NCI-H128 (cell line): ENCODE results near the gene CCNL1.

Experiments used
- DNase-seq: peaks from one replicate; lab custom pipeline; 2025; ENCODE audit not compliant: unreplicated experiment; lab: John Stamatoyannopoulos, UW

The CCNL1 gene

DNA sequence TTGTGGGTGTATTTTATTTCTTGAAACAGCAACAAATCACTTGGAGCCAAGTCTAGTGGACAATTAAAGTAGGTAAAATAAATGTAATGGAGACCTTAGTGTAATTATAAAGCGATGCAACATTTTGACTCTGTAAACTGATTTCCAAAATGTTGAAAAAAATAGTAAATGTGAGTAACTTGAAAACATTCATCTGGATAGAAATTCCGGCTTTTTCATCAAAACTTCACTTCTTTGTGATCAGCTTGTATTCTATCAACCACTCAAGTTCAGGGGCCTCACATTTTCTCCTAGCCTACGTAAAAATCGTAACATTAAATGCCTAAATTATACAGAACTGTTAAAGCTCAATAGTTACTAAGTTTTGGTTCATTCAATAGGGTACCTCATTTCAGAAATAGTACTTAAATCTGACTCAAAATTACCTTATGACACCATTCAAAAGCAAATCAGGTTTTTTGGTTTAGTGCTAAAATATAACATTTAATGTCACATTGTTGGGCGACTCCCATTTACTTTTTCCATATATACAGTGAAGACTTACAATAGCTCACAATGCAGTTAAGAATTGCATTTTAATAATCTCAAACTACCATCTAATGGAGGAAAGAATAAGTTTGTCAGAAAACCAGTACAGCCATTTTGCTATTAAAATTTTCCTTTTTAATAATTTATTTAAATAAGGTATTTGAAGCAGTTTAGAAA is 12.7 kb downstream of the CCNL1 start:
- no peak for DNase-seq

DNA sequence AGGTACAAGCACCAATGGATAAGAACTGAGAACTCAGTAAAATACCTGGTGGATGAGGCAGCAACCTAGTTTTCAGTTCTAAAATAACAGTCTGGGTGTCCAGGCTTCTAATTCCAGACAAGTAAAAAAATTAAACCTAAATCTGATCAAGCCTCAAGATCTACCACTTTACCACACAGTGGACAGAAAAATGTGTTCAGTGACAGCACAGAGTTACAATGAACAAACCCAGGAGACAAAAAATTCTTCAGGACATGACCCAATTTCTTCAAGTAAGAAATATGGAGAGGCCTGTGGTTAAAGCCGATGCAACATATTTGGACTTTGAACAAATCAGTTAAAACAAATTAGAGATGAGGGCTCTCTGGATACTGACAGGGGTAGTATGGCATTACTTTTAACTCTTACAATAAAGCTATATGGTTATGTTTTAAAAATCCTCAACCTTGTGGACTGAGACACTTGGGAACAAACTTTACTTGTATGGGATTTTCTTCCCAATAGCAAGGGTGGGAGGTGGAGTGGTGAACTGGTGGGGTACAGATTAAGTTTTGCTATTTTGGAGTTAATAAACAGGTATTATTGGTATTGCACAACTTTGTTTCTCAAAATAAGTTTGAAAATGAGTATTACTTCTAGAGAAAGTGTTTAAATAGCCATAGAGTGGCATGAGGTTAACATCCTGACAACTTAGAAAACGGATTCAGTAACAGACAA is 14.2 kb downstream of the CCNL1 start:
- no peak for DNase-seq

DNA sequence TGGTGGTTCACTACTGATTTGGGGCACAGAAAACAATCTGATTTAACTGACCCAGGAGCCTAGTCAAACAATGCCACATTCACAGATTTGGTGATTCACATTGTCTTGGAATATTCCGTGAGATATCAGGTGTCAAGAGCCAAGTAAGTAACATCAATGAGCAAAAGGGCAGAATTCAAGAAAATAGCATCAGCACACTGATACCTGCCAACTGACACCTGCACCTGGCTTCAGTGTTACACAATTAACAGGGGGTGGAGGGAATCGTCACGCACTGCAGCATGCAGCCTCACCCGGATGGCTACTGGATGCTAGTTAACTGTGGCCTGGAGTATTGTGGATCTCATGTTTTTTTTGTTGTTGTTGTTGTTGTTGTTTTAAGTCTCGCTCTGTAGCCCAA is 17.6 kb downstream of the CCNL1 start:
- DNase-seq: peak; percentile 17

DNA sequence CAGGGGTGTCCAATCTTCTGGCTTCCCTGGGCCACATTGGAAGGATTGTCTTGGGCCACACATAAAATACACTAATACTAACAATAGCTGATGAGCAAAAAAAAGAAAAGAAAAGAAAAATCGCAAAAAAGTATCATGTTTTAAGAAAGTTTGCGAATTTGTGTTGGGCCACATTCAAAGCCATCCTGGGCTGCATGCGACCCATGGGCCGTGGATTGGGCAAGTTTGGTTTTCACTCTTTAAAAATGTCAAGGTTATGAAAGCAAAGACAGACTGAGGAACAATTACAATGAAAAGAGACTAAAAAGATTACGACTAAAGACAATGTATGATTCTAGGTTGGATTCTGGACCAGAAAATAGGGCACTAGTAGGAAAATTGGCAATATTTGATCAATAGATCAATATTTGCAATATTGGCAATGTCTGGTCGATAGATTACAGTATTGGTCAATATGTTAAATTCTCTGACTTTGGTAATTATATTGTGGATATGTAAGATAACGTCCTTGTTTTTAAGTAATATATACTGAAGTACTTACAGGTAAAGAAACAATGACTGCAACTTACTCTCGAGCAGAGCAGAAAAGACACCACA is 19.9 kb downstream of the CCNL1 start:
- DNase-seq: no peak

DNA sequence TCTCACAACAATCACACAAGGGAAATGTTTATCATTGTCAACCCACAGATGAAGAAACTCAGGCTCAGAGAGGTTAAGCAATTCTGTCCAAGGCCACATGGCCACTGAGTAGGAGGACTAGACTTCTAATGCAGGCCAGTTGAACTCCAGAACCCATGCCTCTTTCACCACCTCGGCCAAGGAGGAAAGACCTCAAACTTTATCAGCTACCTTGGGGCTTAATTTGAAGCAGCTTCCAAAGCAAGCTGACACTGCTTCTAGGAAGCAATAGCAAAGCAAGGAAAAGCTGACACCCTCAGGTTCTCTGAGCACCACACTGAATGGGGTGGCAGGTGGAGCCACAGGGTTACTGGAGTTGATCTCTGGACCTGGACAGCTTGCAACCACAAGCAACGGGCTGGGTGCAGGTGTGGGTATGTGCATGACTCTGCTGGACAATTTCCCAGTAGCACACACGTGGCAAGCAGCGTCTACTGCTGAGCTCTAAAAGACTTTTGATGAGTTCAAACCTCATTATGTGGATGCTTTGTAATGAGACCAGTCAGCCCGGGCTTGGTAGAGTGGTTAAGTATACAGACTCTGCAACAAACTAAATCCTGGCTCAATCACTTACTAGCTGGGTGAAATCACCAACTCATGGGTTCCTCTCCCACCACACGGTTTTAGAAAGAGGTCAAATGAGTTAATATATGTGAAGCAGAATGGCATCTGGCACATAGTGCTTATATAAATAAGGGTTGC is 23.1 kb downstream of the CCNL1 start:
- no peak for DNase-seq

DNA sequence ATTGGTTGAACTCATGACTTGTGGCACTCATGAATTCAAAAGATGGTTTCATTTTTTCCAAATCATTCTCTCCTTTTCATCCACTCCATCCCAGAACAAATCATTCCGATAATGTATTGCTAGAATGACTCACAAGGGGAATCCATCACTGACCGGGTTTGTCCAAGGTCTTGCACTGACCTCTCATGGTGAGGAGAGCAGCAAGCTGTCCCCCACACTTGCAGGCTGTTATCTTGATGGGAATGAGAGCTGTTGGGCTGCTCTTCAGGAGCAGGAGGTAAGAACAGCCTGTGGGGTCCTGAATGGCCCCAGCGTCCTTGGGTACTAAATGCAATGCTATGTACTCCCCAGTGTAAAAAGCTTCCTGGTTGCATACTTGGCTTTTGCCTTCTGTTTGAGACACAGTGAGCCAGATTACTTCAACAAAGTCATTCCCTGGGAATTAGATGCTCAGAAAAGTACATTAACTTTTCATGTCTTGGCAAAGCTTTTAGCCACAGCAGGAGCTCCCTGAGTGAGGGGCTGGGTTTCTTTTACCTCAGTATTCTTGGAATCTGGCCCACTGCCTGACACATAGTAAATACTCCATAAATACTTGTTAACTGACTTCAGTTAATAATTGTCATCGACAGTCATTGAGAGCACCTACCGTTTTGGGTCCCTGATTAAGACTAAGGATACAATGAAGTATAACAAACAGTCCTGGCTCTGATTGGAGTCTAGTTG is 24.1 kb downstream of the CCNL1 start:
- no peak for DNase-seq

DNA sequence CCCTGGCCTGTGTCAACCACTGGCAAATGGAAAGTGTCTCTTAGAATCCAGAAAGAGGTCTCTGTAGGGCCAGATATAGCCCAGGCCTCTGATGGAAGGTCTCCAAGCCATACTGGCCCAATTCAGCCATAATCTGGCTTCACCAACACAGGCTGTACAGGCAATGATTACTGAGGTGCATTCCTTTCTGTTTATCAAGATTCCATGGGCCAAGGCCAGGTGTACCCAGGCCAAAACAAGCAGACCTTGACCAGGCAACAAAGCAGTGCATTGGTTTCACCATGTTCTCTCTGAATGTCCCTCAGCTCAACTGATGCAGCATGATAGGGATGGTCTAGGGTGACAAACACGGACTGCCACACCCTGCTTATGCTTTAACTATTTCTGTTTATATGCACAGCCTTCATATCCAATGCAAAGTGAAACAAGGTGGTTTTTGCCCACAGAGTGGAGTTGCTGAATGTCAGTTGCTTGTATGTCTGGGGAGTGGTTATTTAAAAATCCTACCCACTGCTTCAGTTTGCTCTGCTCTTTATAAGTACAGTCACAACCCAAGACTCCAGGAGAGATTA is 25.2 kb downstream of the CCNL1 start:
- DNase-seq: no peak

DNA sequence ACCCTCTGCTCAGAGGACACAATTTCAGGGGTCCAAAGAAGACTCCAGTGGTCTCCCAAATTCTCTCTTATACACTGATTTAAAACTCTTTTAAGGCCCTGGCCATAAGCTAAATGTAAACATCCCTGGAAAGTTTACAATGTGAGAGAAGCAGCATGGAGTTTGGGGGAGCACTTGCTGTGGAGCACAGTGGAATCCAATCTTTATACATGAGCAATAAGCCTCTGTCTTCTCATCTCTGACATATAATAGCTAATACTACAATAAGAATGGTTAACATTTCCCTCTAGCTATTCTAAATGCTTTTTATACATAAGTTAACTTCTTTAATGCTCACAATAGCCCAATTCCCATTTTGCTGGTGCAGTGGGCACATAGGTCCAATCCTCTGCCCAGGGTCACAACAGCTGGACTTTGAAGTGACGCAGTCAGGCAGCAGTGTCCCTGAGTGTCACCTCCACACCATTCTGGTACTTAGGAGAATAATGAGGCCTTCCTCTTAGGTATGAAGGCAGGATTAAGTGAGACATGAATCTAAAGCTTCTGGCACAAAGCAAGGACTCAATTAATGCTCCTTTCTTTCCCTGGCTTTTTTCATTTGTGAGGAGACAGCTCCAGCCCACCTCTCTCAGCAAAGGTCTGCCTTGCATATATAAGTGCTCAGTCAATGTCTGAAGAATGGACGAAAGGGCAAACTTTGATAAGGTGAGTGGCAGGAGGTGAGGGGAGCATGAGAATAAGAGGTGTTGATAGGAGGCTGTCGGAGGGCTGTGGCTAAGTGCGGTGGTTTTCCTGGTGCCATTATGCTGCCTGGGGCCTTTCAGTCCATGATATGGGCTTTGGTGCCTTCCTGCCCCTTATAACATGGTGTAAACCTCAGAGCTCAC is 26.3 kb downstream of the CCNL1 start:
- DNase-seq: no peak

DNA sequence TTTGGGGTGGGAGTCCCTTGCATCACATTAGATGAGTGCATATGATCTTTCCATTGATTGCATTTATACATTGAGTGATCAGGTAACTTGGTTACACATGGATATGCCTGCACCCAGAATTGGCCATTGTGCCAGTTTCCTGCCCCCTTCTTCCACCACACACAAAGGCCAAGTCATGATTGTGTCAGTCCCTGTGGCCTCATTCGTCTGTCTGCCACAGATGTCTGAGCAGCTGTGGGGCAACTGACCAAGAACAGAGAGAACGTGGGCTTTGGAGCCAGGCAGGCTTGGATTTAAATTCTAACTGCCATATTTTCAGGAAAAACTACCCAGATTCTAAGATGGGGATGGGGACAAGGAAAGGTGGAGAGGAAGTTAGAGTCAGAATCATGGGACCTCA is 27.0 kb downstream of the CCNL1 start:
- DNase-seq: no peak

DNA sequence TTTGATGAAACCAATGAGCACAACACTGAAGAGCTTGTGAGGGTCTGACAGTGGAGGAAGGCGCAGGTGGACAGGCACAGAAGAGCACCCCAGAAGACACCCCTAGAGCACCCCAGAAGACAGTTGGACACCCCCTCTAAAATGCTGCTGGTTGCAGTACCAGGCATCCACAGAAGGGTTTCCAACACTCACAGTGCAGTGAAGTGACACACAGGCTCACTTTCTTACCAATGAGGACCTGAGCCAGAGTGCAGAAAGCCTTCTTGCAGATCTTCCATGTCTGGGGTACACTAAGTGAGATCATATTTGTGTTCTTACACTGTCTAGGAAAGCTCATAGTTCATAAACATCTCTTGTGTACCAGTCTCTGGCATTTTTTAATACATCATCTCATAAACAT is 27.6 kb downstream of the CCNL1 start:
- DNase-seq: no peak

DNA sequence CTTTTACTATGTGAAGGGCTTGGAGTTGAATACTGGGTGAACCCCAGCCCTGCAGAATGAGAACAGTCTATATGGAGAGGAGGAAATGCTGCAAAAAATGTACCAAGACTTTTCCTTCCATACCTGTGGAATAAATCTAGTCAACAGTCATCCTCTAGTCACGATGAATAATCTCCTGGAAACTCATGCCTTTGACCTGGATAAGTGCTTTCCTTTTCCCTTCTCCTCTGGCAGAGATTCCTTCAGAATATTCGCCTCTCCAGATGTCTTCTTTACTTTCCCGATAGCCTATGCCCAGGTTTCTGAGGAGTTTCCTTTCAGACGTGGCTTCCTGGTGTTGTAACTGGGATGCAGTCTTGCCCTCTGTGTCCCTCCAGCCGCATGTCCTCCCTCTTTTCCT is 28.1 kb downstream of the CCNL1 start:
- DNase-seq: no peak

DNA sequence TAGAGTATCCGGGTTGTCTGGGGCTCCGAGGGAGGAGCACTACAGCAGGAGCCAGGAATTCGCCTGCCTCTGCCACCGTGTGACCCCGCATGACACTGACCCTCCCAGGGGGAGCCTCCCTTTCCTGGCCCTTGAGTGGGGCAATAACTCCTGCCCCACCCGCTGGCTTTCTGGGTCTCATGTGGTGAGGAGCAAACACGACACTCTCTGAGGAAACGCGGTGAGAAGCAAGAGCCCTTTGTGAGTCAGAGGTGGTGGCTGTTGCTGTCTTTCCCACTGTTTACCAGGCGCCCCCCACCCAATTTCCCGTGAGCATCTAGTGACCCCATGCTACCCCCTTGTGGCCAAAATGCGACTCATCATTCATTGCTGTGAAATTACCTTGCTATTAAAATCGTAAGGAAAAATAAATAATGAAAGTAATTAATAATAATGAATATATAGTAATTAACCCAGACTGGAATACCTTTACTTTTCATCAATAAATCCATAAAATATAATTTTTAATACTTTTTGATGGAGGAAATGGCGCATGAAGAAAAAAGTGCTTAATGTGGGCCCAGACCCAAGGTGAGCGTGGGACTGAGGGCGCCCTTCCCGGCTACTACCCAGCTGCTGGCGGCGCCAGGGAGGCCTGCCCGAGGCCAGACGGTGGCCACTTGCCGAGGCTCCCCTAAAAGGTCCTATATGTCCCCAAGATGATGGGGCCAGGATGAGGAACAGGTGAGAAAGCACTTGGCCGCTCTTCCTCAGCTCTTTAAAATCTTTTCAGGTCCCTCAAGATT is 29.3 kb downstream of the CCNL1 start:
- peak; percentile 33 for DNase-seq

DNA sequence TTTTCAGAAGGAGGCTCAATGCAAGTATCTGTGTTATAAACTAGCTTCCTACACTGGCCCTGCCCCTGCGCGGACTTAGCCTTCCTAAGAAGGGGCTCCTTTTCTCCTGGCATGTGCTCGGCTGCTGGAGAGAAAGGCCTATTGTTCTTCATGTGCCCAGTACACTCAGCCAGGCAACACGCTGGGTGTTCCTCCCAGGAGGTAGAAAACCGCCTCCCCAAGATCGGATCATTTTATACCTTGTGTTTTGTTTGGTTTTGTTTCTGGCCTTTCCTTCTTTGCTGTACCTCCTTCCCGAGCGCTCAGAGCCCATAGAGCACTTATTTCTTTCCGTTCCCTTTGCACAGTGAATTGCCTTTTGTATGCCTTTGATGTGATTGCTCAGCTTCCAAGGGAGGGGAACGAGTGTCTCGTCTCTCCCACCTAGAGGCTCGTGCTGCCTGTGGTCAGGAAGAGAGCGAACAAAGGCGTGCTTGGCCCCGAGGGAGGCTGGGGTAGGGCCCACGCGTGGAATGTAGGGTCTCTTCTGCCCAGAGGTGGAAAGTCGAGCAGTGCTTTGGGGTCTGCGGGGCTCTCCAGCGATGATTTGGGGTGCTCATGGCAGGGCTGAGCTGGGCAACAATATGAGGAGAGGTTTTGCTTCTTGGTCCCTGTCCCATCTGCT is 30.0 kb downstream of the CCNL1 start:
- DNase-seq: no peak

DNA sequence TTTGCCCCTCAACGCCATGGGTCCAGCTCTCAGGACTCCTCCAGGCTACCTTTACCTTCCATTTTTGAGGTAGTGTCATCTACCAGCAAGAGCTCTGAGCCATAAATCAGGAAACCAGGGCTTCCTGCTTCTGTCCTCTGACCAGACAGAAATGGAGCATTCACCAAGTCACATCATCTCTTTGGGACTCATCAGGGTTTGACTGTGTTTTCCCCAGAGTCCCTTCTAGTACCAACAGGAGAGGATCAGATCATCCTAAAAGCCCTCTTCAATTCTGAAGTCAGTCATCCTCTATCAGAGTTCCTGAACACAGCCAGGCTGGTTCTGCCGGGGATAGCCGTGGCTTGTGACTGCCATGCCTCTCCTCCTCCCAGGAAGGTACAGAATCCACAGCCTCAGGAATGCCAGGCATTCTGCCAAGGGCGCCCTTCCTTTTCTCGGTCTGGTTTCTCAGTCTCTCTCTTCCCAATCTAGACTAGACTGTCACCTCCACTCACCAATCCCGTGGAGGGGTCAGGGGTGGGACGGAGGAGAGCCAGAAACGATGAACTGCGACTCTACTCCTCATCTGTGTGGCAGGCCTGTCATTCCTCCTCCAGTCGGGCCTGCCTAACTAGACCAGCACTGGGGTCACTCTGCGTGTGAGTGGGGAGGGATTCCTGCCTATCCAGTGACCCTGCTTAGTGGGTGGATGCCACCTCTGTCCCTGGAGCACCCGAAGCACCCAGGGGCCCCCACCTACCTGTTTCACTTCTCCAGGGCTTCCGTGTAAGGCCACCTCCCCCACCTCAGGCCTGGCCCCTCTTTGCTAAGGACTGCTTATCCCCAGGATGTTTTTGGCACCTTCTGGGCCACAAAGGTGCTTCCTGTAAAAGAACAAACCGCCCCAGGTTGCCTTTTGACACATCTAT is 30.9 kb downstream of the CCNL1 start:
- DNase-seq: no peak

DNA sequence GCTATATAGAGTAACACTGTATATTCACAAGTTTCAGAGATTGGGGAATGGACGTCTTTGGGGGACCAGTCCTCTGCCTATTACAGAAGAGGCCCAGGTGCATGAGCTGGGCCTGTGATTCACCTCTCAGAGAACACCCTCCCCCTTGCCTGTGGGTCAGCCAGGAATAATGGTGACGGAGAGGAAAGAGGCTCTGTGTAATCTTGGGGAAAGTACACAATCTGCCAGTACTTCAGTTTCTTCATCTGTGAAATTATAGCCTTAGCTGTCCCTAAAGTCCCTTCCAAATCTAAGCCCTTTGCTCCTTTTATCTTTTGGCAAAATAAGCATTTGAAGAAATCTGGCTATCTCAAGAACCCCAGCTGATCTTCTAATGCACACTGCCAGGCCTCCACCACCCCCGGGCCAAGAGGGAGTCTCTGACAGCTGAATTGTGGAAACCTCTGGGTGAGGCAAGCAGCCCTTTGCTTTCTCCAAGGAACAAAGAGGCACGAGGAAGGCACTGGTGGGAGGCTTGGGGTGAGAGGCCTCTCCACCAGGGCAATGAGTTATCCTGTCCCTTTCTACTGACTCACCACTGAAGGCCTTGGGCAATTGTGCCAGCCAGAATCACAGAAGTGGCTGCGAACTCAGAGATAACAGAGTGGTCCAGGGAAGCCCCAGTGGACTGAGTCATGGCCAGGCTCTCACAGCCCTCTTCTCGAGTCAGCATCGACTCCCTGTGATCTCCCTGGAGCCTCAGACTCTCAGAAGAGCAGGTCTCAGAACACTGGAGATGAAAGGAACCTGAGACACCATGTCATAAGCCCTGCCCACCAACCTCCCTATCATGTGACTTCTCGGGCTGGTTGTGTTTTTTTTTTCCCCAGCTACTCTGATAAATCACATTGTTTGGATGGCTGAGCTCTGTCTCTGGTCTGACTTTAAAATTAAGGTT is 31.8 kb downstream of the CCNL1 start:
- DNase-seq: no peak

DNA sequence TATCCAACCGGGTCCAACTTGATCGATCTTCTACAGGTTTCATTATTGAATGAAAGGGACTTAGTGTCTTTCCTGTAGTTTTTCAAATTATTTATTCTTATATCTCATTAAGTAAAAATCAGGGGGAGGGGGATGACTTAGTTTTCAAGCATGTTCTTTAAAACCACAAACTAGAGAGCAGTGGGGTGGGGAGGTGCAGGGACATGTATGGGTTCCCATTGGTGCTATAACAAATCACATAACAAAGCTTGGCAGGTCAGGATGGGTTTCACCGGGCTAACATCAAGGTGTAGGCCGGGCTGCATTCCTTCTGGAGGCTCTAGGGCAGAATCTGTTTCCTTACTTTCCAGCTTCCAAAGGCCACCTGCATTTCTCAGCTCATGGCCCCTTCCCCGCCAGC is 32.7 kb downstream of the CCNL1 start:
- no peak for DNase-seq
